ENCODE measurements around the gene PAQR9. TPM values are rescaled to one million over a fixed set of nuclear protein-coding genes. Genes with fewer than 3 reads are reported as not detected.

PAQR9 gene
- total and polyA plus RNA-seq, 9 of the 15 experiments (the other 6 are each of a cell fraction or from before 2014, with no cell fraction given), result 0.04 to 0.58 (median 0.22) TPM

- TF ChIP-seq MGA (IDR thresholded peaks at IDR 0.05) (no peak), SNRNP70 (optimal IDR thresholded peaks at IDR 0.05; ENCODE audit: low read depth, low read length) (no peak), CHD1 (IDR thresholded peaks at IDR 0.05; ENCODE audit: low read length) (no peak), ZNF121 (CRISPR knock-in tag; conservative IDR thresholded peaks at IDR 0.05) (no peak), ATF2 (CRISPR knock-in tag; IDR thresholded peaks at IDR 0.05) (no peak), PTTG1 (tag; IDR thresholded peaks at IDR 0.05; ENCODE audit: low read depth) (no peak), TCF3 (CRISPR knock-in tag; IDR thresholded peaks at IDR 0.05) (peak; percentile 39; the same call in 1 of the 2 replicates), PHB (CRISPR knock-in tag; IDR thresholded peaks at IDR 0.05) (peak; percentile 83; the same call in 1 of the 2 replicates), PTBP1 (IDR thresholded peaks at IDR 0.05; ENCODE audit: low read depth, low read length) (no peak), SIN3B (IDR thresholded peaks at IDR 0.05; ENCODE audit: low read depth) (peak; percentile 99), STAT5A (IDR thresholded peaks at IDR 0.05; ENCODE audit: borderline replicate concordance, low read length) (peak; percentile 10; the same call in 1 of the 2 replicates), TCFL5 (CRISPR knock-in tag; conservative IDR thresholded peaks at IDR 0.05) (no peak), DPF2 (IDR thresholded peaks at IDR 0.05) (no peak), ZNF431 (CRISPR knock-in tag; IDR thresholded peaks at IDR 0.05) (no peak), CBFB (CRISPR knock-in tag; IDR thresholded peaks at IDR 0.05) (no peak), NR2C1 (IDR thresholded peaks at IDR 0.05) (peak; percentile 91), NR2C1 (tag; IDR thresholded peaks at IDR 0.05) (peak; percentile 93), U2AF1 (optimal IDR thresholded peaks at IDR 0.05; ENCODE audit: low read depth, low read length) (no peak)
Measured at GRCh38 chr3:143001369-143002082, 38.1 kb upstream of the PAQR9 start, which contains the start of gene U2SURP (continued).

All from K562 (cell line).